Stimulated activated CD4-positive, alpha-beta T cell treated with anti-CD3 and anti-CD28 coated beads, Interleukin-2, amount 100 ng/mL, for 24 hours (primary cell): ENCODE measurements around the gene TTC7B.

ENCODE experiments used
- DNase-seq, 2 donors: peaks; one replicate each; pipeline ENCODE4 v3.0.0-alpha.2; 2020

The TTC7B gene

DNA sequence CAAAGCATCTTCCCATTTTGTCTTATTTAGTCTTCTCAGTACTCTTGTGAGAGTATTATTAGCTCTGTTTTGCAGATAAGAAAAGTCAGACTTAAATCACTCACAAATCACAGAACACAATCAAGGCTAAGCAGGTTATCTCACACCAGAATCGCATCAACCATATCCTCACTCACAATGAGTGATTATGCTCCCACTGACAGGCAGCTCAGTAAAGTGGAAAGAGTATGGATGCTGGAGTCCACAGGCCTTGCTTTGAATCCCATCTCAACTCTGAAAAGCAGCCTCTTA, 43.1 kb downstream of the TTC7B start:
- no peak for DNase-seq

DNA sequence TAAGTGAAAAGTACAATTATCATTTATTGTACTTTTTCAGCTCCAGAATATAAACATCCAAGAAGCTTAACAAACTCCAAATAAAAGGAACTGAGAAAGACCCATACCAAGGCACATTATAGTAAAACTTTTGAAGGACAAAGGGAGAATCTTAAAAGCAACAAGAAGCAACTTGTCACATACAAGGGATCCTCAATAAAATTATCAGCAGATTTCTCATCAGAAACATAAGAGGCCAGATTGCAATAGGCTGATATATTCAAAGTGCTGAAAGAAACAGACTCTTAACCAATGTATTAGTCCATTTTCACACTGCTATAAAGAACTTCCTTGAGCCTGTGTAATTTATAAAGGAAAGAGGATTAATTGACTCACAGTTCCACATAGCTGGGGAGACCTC, 48.3 kb downstream of the TTC7B start:
- no peak for DNase-seq

DNA sequence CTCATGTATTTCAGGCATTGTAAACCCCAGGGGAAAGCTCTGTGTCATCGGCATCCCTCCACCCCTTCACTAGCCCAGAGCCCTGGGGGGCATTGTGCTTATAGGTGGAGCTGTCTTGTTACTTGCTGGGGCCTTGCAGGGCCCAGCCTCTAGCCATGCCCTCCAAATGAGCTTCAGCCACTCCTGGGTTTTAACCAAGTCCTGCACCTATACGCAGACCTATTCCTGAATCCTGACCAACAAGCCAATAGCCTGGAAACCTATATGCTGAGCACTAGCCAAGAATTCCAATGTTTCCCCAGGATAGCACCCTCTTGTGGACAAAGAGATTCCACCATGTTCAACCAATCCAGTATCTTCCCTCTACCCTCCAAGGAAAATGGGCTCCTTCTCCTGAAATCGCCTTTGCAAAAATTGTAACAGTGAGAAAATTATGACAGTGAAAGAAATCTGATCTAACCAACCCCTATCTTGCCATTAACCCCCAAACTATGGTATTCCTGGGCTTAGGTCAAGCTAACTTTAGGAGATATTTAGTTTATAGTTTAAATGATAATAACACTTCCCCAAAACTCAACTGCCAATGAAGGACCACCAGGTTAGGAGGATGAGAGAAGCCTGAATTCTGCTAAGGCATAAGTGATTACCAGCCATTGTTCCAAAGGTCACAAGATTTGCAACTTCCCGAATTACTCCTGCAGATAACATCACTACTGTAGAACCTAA, 55.5 kb downstream of the TTC7B start:
- DNase-seq, result no peak

DNA sequence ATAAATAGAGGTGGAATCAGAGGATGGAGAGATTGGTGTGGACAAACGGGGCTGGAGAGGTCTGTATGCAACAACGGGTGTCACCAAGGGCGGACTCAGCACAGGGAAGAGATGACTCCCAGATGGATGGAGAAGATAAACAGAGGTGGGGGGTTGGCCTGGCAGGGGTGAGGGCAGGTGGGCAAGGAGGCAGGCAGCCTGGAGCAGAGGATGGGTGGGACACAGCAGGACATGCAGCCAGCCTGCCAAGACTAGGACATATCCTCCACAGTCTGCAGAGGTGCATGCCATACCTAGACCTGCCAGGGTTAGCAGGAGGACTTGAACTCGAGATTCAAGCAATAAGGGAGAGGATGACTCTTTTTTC, 56.2 kb downstream of the TTC7B start:
- DNase-seq, result no peak

DNA sequence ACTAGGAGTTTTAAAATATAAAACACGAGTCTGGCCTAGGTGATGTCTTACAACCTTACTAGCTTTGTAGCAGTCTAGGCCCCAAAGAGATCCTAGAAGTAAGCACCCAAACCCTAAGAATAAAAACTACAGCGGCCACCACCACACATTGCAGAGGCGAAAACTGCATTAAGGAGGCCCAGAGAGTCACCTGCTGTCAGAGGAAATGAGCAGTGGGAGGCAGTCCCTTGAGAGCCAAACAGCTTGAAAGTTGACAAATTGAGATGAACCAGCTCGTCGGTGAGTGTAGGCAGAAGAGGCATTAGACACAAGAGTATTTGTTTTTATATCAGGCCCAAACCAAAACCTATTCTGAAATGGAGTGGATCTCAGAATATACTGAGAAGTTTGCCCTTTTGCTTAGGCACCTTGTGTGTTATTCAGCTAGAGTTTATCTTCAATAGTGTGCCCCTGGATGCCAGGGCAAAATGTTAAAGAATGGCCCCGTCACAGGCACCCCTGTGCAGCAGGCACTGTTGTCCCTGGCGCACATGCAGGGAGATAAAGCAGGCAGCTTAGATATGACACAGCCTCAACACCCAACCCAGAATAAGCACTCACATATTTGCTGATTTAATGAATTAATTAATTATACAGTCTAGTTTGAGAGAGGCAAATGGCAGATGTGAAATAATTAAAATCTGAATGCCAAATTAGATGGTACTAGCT, 56.7 kb downstream of the TTC7B start:
- peak in 1 of 2 donors; percentile 18 for DNase-seq

DNA sequence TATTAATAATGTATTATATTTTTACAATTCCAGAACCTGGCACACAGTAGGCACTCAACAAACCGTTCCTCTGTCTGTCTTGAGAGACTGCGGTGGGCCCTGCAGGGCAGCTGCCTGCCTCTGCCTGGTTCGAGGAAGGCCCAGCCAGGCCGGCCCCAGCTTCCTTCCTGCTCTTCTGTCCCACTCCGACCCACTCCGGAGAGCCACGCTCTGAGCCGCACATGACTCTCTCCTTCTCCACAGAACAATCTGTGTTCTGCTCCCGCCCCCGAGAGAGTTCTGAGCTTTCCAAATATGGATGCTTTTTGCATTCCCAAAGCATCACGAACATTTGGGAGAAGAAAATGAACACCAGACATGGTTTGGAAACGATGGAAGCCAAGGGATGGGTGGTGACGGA, 57.3 kb downstream of the TTC7B start:
- peak in 1 of 2 donors; percentile 32 for DNase-seq

DNA sequence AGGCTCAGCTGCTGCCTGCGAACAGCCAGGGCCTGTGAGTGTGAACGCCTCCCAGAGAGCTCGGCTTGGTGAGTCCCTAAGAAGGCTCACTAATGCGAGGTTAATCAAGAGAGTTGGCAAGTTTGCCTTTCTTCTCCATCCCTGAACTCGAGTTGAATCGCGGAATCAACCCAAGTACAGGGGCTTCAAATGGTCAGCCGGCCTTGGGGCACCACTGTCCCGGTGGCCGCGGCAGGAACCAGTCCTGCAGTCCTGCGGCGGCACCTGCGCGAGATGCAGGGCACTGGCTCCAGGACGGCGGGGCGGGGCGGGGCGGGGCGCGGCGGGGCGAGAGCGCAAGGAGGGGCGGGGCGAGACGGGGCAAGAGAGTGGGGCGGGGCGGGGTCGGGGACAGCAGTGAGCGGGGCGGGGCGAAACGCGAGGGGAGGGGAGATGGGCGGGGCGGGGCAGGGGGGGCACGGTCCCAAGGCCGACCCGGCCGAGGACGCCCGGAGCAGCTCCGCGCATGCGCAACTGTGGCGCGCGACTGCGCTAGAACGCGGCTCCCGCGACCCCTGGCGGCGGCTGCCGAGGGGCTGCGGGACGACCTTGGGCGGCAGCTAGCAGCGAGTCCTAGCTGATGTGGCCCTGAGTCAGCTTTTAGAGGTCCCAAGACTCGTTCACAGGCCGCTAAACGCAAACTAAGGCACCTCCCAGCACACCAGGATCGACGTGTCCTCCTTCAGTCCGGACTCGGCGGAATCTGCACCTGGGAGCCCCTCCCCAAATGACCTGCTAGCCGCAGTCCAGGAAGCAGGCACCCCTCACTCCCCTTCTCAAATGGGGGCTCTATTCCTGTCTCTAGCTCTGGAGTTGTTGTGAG, 58.0 kb downstream of the TTC7B start:
- peak; percentile 95 to 96 for DNase-seq

DNA sequence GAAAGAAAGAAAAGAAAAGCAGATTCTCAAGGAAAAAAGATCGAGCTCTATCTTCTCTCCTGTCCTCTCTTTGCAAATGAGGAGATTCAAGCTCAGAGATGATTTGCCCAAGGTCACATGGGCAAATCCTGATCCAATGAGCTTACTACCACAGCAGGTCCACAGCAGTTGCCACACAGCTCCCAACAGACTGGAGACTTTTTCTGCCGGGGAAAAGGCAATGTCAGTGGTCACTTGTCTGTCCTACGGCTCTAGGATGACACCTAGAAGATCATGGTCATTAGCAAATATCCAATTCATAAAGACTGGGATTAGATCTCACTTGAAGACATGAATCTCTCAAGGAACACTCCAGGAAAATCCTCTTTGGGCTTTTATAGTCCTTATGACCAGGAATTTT, 58.8 kb downstream of the TTC7B start:
- no peak for DNase-seq

DNA sequence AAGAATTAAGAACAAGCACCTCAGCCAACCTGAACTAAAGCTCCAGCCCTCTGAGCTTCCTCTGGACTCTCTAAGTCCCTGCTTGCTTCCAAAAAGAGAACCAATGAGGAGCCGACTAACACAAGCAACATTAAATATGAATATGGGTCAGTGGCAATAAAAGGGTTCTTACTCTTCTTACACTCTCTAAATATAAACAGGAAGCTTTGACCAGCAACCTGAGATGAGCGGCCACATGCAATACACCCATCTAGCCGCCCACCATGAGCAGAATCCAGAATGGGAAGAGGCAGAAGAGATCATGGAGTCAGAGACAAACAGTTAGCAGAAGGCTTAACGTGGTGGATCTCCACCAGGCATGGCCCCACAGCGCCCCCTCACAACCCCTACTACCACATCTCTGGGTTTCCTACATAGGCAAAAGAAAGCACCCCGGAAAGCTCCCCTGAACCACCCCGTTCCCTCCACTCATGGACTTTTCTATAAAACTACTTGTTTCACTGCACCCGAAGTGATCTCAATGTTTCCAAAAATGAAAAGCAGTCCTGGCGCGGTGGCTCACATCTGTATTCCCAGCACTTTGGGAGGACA, 59.4 kb downstream of the TTC7B start:
- no peak for DNase-seq

DNA sequence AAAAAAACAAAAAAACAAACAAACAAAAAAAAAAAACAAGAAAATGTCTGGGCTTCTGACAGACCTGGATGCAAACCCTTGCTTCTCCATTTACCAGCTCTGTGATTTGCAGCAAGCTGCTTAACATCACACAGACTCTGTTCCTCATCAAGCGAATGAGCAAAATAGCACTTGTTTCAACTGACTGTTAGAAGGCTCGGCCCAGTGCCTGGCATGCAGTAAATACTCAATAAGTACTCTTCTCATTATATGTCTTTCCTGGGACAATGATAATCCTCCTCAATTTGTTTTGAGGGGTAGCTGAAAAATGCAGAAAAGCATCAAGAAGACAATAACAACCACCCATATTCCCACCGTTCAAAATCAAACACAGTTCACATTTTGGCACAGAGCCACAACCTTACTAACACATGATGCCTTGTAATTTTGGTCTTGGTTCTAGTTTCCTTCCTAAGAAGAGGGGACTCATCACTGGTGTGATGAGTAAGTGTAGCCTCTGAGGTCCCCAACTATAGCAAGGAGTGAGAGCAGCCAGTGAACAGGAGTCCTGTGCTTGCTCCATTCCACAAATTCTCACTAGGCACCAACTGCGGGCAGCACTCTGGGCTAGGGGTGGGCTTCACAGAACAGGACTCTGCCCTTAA, 60.4 kb downstream of the TTC7B start:
- DNase-seq, result no peak

DNA sequence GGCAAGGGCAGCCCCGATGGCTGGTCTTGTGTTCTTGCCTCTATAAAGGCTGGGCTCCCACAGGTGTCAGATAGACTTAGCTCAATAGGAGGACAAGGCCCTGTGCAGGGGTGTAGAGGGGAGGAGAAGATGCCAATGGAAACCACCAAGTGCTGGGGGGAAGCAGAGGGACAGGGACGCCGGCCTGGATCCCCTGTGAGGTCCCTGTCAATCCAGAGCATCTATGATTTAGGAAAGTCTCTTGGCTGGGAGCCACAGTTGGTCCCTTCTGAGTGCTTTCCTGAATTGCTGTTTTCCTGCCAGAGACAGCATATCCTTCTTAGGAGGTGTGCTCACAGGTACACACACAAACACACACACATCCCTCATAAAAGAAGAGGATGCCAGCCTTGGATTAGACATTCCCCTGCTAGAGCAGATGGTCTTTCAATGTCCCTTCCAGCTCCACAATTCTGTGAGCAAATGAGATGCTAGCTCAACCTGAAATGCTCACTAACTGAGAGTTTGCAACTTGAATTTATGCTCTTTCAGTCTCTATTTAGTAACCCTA, 62.7 kb downstream of the TTC7B start:
- no peak for DNase-seq

DNA sequence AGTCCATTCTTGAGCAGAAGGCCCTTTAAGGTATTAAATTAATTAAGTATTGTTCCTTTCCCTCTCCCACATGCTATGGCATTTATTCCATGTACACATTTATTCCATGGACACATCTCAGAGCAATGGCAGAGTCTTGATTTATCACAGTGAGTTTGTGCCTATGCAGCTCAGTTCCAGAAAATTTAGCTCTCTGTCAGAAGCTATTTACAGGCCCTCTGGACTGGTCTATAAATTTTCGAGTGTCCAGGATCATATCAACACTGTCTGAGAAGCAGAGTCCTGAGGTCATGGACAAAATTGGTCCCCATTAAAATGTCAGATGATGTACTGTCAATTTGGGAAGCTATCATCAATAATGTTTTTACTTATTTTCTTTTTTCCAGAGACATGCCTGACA, 65.5 kb downstream of the TTC7B start:
- no peak for DNase-seq

DNA sequence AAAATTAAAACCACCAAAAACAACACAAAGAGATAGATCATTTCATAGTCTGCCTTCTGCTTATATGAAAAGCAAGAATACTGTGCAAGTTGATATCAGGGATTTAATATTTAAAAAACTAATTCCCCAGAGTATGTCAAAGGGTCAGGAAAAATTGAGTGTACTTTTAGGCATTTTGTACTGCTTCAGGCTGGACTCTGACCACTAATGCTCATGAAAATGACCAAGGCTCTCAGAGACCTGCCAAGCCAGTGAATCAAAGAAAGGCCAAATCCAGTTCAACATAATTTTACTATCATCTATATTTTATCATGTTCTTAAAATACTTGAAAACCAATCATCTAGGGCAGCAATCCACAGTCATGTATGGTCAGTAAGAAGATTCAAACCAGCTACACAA, 66.0 kb downstream of the TTC7B start:
- no peak for DNase-seq

DNA sequence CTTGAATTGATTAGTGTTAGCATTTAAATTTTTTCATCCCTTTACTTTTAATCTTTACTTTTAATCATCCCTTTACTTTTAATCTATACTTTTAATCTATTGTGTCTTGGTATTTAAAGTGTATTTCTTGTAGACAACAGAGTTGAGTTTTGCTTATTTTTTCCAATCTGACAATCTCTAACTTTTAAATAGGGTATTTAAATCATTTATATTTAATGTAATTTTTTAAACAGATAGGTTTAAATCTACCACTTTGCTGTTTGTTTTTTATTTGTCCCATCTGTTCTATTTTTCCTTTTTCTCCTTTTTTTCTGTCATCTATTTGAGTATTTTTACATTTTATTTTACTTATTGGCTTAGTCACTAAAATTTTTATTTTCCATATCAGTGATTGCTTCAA, 68.3 kb downstream of the TTC7B start:
- no peak for DNase-seq

DNA sequence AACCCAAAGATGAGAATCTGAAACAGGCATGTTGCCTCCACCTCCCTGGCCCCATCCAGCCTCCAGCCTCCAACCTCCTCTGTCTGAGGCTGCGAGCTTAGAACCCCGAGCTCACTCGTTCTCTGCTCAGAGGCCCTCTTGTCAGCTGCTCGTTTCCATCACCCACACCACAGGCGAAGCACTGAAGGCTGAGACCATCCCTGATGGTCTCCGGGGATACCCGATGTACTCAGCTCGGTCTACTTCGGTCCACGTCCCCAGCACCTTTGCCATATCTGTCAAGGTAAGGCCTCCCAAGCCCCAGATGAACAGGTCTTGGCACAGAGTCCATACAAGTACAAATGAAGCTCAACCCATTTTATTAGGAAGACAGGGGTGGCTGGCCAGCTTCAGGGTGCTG, 72.4 kb downstream of the TTC7B start:
- no peak for DNase-seq

DNA sequence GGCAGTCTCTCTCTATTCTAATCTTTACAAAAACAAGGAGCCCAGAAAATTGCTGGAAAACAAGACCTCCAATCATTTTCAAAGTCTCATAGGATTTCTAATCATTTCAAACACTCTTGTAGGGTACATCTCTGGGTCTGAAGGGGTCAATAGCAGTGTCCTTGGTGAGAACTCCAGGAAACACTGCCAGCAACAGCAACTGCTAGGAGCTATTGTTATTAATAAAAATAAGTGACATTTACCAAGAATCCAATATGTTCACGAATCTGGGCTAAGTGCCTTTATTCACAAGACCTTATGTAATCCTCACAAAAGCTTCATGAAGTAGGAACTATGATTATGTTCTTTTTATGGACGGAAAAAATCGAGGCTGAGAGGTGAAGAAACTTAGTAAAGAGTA, 72.8 kb downstream of the TTC7B start:
- DNase-seq, result no peak

DNA sequence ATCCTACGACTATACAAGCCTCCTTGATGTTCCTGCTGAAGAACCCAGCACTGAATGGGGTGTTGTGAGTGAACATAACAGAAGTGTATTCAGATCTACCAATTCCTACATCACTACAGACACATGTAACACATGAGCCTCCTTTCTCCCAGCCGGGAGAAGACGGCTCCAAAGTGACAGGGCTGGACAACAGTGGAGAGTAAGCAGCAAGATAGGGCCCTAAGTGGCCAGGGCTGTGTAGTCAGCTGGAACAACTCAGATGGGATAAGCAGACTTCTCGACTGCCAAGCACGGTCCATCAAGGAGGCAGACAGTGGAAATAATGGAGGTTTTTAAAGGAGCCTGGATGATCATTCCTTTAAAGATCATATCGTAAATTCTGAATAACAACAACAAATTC, 73.5 kb downstream of the TTC7B start:
- DNase-seq, result no peak

DNA sequence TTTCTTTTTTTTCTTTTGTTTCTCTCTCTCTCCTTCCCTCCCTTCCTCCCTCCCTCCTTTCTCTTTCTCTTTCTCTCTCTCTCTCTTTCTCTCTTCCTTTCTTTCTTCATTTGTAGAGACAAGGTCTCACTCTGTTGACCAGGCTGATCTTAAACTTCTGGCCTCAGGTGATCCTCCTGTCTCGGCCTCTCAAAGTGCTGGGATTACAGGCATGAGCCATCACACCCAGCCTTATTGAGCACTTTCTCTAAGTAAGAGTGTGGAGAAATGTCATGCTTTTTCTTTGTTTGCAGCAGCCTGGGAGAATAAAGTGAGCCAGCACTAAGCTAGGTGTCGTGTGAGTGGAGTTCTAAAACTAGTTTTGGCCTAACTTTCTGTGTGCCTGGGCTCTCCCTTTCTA, 74.0 kb downstream of the TTC7B start:
- DNase-seq, result no peak

DNA sequence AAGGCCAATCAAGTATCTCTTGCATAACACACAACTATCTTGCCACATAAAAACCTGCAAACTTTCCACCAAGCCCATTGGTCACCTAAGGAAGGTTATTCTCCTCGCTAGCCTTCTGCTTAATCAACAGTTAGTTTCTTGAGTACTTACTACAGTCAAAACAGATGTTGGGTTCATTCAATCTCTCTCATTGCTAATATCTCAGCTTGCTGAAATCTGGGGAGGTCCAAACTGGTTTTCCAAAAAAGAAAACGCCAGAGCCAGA, 74.6 kb downstream of the TTC7B start:
- DNase-seq, result no peak

DNA sequence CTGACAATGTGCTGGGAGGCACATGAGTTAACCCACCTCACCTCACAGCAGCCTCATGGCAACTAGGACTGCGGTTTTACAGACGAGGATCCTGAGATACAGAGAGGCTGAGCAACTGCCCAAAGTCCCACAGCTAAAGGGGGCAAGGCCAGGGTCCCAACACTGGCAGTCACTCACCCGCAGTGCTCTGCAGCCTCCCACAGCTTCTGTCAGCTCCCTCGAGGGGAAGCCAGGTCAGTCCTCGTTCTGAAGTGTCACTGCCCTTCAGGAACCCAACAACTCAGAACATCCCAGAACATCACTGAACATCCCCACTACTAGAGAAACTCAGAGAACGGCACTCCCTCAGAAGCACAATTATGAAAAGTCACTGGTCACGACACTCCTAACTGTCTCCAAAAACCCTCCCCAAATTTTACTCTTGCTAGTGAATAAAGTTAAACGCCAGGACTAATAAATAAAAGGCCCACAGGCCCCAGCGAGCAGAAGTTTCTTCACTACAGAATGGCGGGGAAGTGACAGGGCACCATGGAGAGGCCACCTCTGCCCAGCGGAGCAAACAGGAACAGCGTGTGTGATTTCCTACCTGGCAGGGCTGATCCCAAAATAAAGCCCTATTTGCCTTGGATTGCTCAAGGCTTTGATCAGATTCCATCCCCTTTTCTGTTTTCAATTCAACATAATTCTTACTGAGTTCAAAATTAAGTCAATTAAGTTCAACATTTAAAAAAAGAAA, 75.1 kb downstream of the TTC7B start:
- no peak for DNase-seq

DNA sequence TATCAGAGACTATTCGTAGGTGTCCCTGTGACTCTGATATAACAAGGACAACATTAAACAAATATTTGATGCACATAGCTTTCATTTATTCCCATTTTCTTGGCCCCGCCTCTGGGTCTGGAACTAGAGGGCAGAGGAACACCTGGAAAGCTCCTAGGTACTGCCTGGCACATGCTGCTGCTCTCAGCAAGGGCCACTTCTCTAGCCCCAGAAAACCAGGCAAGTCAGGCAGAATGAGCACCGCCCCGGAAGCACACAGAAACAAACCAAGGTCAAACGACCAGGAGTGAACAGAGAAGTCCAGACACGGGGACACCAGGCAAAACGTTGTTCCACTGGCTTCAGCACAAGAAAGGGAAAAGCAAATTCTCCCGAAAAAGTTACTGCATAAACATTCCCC, 76.1 kb downstream of the TTC7B start:
- DNase-seq, result no peak

DNA sequence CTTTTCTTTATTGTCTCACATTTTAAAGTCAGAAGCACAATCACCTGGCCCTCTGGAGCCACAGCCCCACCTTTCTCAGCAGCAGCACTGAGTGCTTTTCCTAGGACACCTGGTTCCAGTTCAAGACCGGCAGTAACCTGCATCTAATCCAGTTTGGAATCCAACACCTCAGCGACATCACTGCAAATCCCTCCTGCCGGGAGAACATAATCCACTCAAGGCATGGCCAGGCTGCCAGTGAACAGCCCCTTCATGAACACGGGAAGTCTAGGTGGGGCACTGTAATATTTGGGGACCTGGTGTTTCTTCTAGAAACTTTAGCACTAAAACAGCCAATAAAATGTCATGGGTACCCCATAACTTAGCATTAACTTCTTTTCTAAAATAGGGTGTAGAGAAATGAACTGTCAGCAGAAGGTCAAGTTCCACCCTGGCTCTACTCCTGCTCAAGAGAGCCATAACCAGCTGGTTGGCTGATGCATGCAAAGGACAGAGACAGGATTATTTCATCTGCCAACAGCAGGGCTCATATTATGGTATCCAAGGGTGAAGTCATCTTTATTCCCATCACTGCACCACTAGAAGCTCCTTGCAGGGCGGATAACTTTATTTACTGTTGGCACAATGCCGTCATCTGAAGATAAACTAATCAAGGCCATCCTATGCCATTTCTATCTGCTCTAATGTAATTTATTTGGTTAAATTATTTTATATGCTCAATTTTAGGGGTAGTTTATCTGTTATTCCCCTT, 76.7 kb downstream of the TTC7B start:
- no peak for DNase-seq
